ENCODE results near the gene RTRAF. TPM values are rescaled to one million over a fixed set of nuclear protein-coding genes. Genes with fewer than 3 reads are reported as not detected.

Gene RTRAF
- total and polyA plus RNA-seq, 3 donors from 2014 or later, result 157 to 439 (median 170) TPM

DNA sequence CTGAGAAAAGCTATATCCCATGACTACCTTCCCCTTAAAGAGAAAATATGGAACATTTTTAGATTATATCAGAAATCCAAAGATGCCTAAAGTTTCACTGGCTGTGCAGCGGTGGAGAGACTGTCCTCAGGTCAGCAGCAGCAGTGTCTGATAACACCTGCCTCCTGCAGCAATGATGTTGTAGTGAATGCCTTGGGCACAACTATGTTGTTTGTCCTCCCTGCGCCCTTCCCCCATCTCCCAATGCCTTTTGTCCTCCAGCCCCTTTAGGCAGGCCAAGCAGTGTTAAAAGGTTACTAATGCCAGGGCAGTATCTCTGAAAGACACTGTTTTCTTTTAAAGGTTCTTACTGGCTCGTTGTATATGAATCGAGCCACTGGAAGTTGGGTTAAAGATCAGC is 13.2 kb downstream of the RTRAF start:
- no peak overlapping the region for H3K4me3 ChIP-seq
- no peak for DNase-seq
- 71 to 78% methylated on average over 4 of the region's 4 CpGs for WGBS, 2 donors
- TF ChIP-seq, protein P1, sequence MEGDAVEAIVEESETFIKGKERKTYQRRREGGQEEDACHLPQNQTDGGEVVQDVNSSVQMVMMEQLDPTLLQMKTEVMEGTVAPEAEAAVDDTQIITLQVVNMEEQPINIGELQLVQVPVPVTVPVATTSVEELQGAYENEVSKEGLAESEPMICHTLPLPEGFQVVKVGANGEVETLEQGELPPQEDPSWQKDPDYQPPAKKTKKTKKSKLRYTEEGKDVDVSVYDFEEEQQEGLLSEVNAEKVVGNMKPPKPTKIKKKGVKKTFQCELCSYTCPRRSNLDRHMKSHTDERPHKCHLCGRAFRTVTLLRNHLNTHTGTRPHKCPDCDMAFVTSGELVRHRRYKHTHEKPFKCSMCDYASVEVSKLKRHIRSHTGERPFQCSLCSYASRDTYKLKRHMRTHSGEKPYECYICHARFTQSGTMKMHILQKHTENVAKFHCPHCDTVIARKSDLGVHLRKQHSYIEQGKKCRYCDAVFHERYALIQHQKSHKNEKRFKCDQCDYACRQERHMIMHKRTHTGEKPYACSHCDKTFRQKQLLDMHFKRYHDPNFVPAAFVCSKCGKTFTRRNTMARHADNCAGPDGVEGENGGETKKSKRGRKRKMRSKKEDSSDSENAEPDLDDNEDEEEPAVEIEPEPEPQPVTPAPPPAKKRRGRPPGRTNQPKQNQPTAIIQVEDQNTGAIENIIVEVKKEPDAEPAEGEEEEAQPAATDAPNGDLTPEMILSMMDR (IDR thresholded peaks at IDR 0.05), result no peak
- no peak for TF ChIP-seq POLR2A (IDR thresholded peaks at IDR 0.05)
- H3K36me3 ChIP-seq (ENCODE audit: low read depth, missing control alignments), result no peaks in the 10 kb centered on the region
- intact Hi-C loops (cut with DNase I; ENCODE audit: low total_unique reads), result no loop called here
- H3K9me3 ChIP-seq, result no peaks in the 10 kb centered on the region
- H3K4me1 ChIP-seq, result peaks cover 16% of the 10 kb centered on the region
- H3K27me3 ChIP-seq, result no peaks in the 10 kb centered on the region
- peak overlapping the region in 1 of 2 donors; percentile 28 for H3K27ac ChIP-seq

DNA sequence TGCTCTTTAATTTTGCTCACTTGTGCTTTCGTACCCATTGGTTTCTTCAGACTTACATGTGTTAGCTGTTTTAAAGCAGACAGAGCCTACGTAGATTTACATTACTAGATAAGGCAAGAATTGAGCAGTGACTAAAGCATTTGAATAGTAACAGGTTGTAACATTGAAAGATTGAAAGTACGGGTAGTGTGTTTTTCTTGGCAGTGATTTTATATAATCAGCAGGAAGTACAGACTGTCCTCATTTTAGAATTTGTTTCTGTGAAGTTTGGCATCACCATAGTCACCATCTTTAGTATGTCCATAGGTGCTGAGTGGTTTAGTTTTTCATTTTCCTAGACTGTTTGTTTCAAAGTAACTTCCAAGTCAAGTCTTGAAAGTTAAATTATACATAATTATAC is 14.0 kb downstream of the RTRAF start:
- Histone ChIP-seq H3K4me3 (no peak overlapping the region), H3K9me3 (no peaks in the 10 kb centered on the region), H3K27me3 (no peaks in the 10 kb centered on the region), H3K4me1 (peaks cover 16% of the 10 kb centered on the region), H3K36me3 (ENCODE audit: low read depth, missing control alignments) (no peaks in the 10 kb centered on the region), H3K27ac (peak overlapping the region in 1 of 2 donors; percentile 54)
- TF ChIP-seq, protein P1 (IDR thresholded peaks at IDR 0.05), result no peak
- TF ChIP-seq POLR2A (IDR thresholded peaks at IDR 0.05), result no peak
- WGBS, 2 donors, result 36 to 60% methylated on average over 3 of the region's 3 CpGs
- DNase-seq, result no peak
- intact Hi-C loops (cut with DNase I; ENCODE audit: low total_unique reads), result no loop called here

DNA sequence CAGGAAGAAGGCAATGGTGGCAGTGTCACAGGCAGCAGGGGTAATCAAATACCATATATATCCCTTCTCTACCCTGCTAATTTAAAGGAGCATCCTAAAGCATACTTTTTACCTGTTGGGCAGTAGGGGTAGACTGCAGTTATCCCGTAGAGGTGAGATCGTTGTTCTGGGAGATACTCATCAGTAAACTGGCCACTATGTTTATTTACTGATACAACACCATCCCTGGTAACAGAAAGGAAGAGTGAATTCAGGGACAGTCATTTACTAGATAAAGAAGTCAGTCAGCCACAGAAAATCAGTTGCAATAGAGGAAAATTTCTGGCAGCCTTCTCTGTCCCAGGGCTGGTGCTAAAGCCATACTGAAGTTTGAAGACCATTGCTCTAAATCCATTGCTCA is 16.3 kb downstream of the RTRAF start:
- DNase-seq, result no peak
- no peak for TF ChIP-seq POLR2A (IDR thresholded peaks at IDR 0.05)
- TF ChIP-seq, protein P1 (IDR thresholded peaks at IDR 0.05), result no peak
- H3K9me3 ChIP-seq, result no peaks in the 10 kb centered on the region
- no peak overlapping the region for H3K27ac ChIP-seq
- intact Hi-C loops (cut with DNase I; ENCODE audit: low total_unique reads), result no loop called here
- H3K27me3 ChIP-seq, result no peaks in the 10 kb centered on the region
- no peak overlapping the region for H3K4me3 ChIP-seq
- H3K4me1 ChIP-seq, result peaks cover 16% of the 10 kb centered on the region
- H3K36me3 ChIP-seq (ENCODE audit: low read depth, missing control alignments), result no peaks in the 10 kb centered on the region
- WGBS, 2 donors, result 67 to 81% methylated on average over 2 of the region's 2 CpGs

DNA sequence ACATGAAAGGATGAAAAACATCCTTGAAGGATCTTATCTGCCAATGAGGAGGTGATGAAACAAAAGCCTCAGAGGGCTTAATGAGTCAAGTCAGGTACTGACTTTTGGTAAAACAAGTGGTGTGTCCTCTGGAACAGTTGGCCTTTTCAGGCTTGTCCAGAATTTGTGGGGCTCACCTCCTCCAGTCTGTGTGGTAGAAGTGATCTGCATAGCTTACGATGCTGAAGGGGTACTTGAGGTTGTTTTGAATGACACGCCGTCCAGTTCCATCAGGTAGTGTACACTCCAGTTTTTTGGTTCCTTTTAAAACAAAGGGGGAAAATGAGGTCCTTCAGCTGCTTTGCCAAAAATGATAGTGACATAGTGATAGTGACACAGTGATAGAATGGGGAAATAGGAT is 17.0 kb downstream of the RTRAF start:
- H3K36me3 ChIP-seq (ENCODE audit: low read depth, missing control alignments), result no peaks in the 10 kb centered on the region
- H3K4me3 ChIP-seq, result no peak overlapping the region
- H3K27ac ChIP-seq, result no peak overlapping the region
- intact Hi-C loops (cut with DNase I; ENCODE audit: low total_unique reads), result no loop called here
- TF ChIP-seq, protein P1 (IDR thresholded peaks at IDR 0.05), result no peak
- no peak for TF ChIP-seq POLR2A (IDR thresholded peaks at IDR 0.05)
- H3K27me3 ChIP-seq, result no peaks in the 10 kb centered on the region
- no peak for DNase-seq
- H3K9me3 ChIP-seq, result no peaks in the 10 kb centered on the region
- peaks cover 16% of the 10 kb centered on the region for H3K4me1 ChIP-seq
- WGBS, 2 donors, result 91 to 95% methylated on average over 3 of the region's 3 CpGs

DNA sequence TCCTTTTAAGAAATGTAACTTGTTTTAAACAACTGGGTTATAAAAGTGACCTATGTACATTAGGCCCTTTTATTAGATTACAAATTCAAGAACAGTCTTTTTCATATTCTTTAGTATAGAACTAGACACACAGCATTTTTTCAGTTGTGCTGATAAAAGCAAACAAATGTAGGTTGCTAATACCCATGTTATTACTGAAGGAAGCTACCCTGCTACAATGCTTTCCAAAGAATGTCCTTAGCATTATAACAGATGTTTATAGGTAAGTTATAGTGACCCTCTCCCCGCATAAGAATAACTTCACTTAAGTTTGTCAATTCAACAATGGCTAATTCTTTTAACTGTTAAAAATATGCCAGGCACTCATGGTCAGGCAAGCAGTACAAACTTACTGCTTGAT is 17.9 kb downstream of the RTRAF start:
- H3K27ac ChIP-seq, result no peak overlapping the region
- TF ChIP-seq POLR2A (IDR thresholded peaks at IDR 0.05), result no peak
- TF ChIP-seq, protein P1 (IDR thresholded peaks at IDR 0.05), result no peak
- 87 to 97% methylated on average over 1 of the region's 1 CpG for WGBS, 2 donors
- H3K4me3 ChIP-seq, result no peak overlapping the region
- H3K4me1 ChIP-seq, result peaks cover 18% of the 10 kb centered on the region
- intact Hi-C loops (cut with DNase I; ENCODE audit: low total_unique reads), result no loop called here
- DNase-seq, result no peak
- no peaks in the 10 kb centered on the region for H3K9me3 ChIP-seq
- no peaks in the 10 kb centered on the region for H3K27me3 ChIP-seq
- no peaks in the 10 kb centered on the region for H3K36me3 ChIP-seq (ENCODE audit: low read depth, missing control alignments)

Data from testis (tissue), 3 donors.